ENCODE measurements around the gene BCL2L2.

Gene BCL2L2

GRCh38 chr14:23357261-23357660, 50.6 kb downstream of the BCL2L2 start:
- no peaks in the 10 kb centered on the region for H3K36me3 ChIP-seq (ENCODE audit: control insufficient read depth in 1 of 2, insufficient read depth in 2 of 2, low read length in 2 of 2)

GRCh38 chr14:23358042-23358441, 51.4 kb downstream of the BCL2L2 start:
- H3K9ac ChIP-seq (ENCODE audit: low read depth in 1 of 2, low read length in 2 of 2) = no peak overlapping the region
- H3K4me3 ChIP-seq (ENCODE audit: low read depth in 1 of 2, low read length in 2 of 2) = no peak overlapping the region
- H3K36me3 ChIP-seq (ENCODE audit: control insufficient read depth in 1 of 2, insufficient read depth in 2 of 2, low read length in 2 of 2) = no peaks in the 10 kb centered on the region
- peaks cover 21 to 23% of the 10 kb centered on the region in 2 donors for H3K27me3 ChIP-seq (ENCODE audit: control insufficient read depth in 1 of 2, insufficient read depth in 2 of 2, low read length in 2 of 2)
- H3K9me3 ChIP-seq (ENCODE audit: control insufficient read depth in 1 of 2, low read length in 2 of 2) = no peaks in the 10 kb centered on the region
- H3K27ac ChIP-seq (ENCODE audit: low read depth, low read length) = no peak overlapping the region
- H3K4me1 ChIP-seq (ENCODE audit: control insufficient read depth in 1 of 2, insufficient read depth in 2 of 2, low read length in 2 of 2) = no peaks in the 10 kb centered on the region

More at GRCh38 chr14:23357261-23357660, 50.6 kb downstream of the BCL2L2 start:
- H3K4me1 ChIP-seq (ENCODE audit: control insufficient read depth in 1 of 2, insufficient read depth in 2 of 2, low read length in 2 of 2) = peaks cover 0 to 3% of the 10 kb centered on the region in 2 donors
- H3K27me3 ChIP-seq (ENCODE audit: control insufficient read depth in 1 of 2, insufficient read depth in 2 of 2, low read length in 2 of 2) = peaks cover 23 to 25% of the 10 kb centered on the region in 2 donors
- no peaks in the 10 kb centered on the region for H3K9me3 ChIP-seq (ENCODE audit: control insufficient read depth in 1 of 2, low read length in 2 of 2)
- H3K4me3 ChIP-seq (ENCODE audit: low read depth in 1 of 2, low read length in 2 of 2) = no peak overlapping the region
- H3K27ac ChIP-seq (ENCODE audit: low read depth, low read length) = no peak overlapping the region
- H3K9ac ChIP-seq (ENCODE audit: low read depth in 1 of 2, low read length in 2 of 2) = no peak overlapping the region

GRCh38 chr14:23358553-23359166, 52.0 kb downstream of the BCL2L2 start:
- Histone ChIP-seq H3K9ac (ENCODE audit: low read depth in 1 of 2, low read length in 2 of 2) (no peak overlapping the region), H3K27ac (ENCODE audit: low read depth, low read length) (no peak overlapping the region), H3K4me1 (ENCODE audit: control insufficient read depth in 1 of 2, insufficient read depth in 2 of 2, low read length in 2 of 2) (no peaks in the 10 kb centered on the region), H3K36me3 (ENCODE audit: control insufficient read depth in 1 of 2, insufficient read depth in 2 of 2, low read length in 2 of 2) (no peaks in the 10 kb centered on the region), H3K27me3 (ENCODE audit: control insufficient read depth in 1 of 2, insufficient read depth in 2 of 2, low read length in 2 of 2) (peaks cover 18% of the 10 kb centered on the region in 2 donors), H3K9me3 (ENCODE audit: control insufficient read depth in 1 of 2, low read length in 2 of 2) (no peaks in the 10 kb centered on the region), H3K4me3 (ENCODE audit: low read depth in 1 of 2, low read length in 2 of 2) (no peak overlapping the region)

GRCh38 chr14:23359167-23359626, 52.6 kb downstream of the BCL2L2 start:
- Histone ChIP-seq H3K27ac (ENCODE audit: low read depth, low read length) (no peak overlapping the region), H3K4me1 (ENCODE audit: control insufficient read depth in 1 of 2, insufficient read depth in 2 of 2, low read length in 2 of 2) (peaks cover 0 to 2% of the 10 kb centered on the region in 2 donors), H3K9me3 (ENCODE audit: control insufficient read depth in 1 of 2, low read length in 2 of 2) (no peaks in the 10 kb centered on the region), H3K9ac (ENCODE audit: low read depth in 1 of 2, low read length in 2 of 2) (no peak overlapping the region), H3K4me3 (ENCODE audit: low read depth in 1 of 2, low read length in 2 of 2) (no peak overlapping the region), H3K36me3 (ENCODE audit: control insufficient read depth in 1 of 2, insufficient read depth in 2 of 2, low read length in 2 of 2) (no peaks in the 10 kb centered on the region), H3K27me3 (ENCODE audit: control insufficient read depth in 1 of 2, insufficient read depth in 2 of 2, low read length in 2 of 2) (peaks cover 17 to 18% of the 10 kb centered on the region in 2 donors)

- peaks cover 14 to 24% of the 10 kb centered on the region in 2 donors for H3K27me3 ChIP-seq (ENCODE audit: control insufficient read depth in 1 of 2, insufficient read depth in 2 of 2, low read length in 2 of 2)
- no peak overlapping the region for H3K4me3 ChIP-seq (ENCODE audit: low read depth in 1 of 2, low read length in 2 of 2)
- no peaks in the 10 kb centered on the region for H3K9me3 ChIP-seq (ENCODE audit: control insufficient read depth in 1 of 2, low read length in 2 of 2)
- H3K36me3 ChIP-seq (ENCODE audit: control insufficient read depth in 1 of 2, insufficient read depth in 2 of 2, low read length in 2 of 2) = no peaks in the 10 kb centered on the region
- H3K9ac ChIP-seq (ENCODE audit: low read depth in 1 of 2, low read length in 2 of 2) = no peak overlapping the region
- H3K27ac ChIP-seq (ENCODE audit: low read depth, low read length) = no peak overlapping the region
- peaks cover 0 to 4% of the 10 kb centered on the region in 2 donors for H3K4me1 ChIP-seq (ENCODE audit: control insufficient read depth in 1 of 2, insufficient read depth in 2 of 2, low read length in 2 of 2)
These were observed 53.3 kb downstream of the BCL2L2 start for GRCh38 chr14:23359722-23360447.

GRCh38 chr14:23360496-23360895, 53.9 kb downstream of the BCL2L2 start:
- Histone ChIP-seq H3K9me3 (ENCODE audit: control insufficient read depth in 1 of 2, low read length in 2 of 2) (no peaks in the 10 kb centered on the region), H3K27me3 (ENCODE audit: control insufficient read depth in 1 of 2, insufficient read depth in 2 of 2, low read length in 2 of 2) (peaks cover 9 to 23% of the 10 kb centered on the region in 2 donors), H3K36me3 (ENCODE audit: control insufficient read depth in 1 of 2, insufficient read depth in 2 of 2, low read length in 2 of 2) (no peaks in the 10 kb centered on the region), H3K4me1 (ENCODE audit: control insufficient read depth in 1 of 2, insufficient read depth in 2 of 2, low read length in 2 of 2) (peaks cover 0 to 4% of the 10 kb centered on the region in 2 donors), H3K4me3 (ENCODE audit: low read depth in 1 of 2, low read length in 2 of 2) (no peak overlapping the region), H3K9ac (ENCODE audit: low read depth in 1 of 2, low read length in 2 of 2) (no peak overlapping the region), H3K27ac (ENCODE audit: low read depth, low read length) (no peak overlapping the region)

- Histone ChIP-seq H3K27ac (ENCODE audit: low read depth, low read length) (no peak overlapping the region), H3K27me3 (ENCODE audit: control insufficient read depth in 1 of 2, insufficient read depth in 2 of 2, low read length in 2 of 2) (peaks cover 8 to 21% of the 10 kb centered on the region in 2 donors), H3K36me3 (ENCODE audit: control insufficient read depth in 1 of 2, insufficient read depth in 2 of 2, low read length in 2 of 2) (no peaks in the 10 kb centered on the region), H3K4me3 (ENCODE audit: low read depth in 1 of 2, low read length in 2 of 2) (no peak overlapping the region), H3K9ac (ENCODE audit: low read depth in 1 of 2, low read length in 2 of 2) (no peak overlapping the region), H3K9me3 (ENCODE audit: control insufficient read depth in 1 of 2, low read length in 2 of 2) (no peaks in the 10 kb centered on the region), H3K4me1 (ENCODE audit: control insufficient read depth in 1 of 2, insufficient read depth in 2 of 2, low read length in 2 of 2) (peaks cover 0 to 4% of the 10 kb centered on the region in 2 donors)
These were observed 54.7 kb downstream of the BCL2L2 start for GRCh38 chr14:23361320-23361719.

All from duodenal mucosa (tissue), 2 donors.